OCI-LY1 (cell line): ENCODE data around the gene DCAF4.
A peak's percentile ranks its signal among the peaks of the same experiment; 100 is the strongest.

Experiments used
- H2AFZ ChIP-seq: fragments of 200-600 bp; sonication (generic), shearing (Covaris generic); 2 replicates; pipeline ENCODE4 v1.6.0; 2014; ENCODE audit warnings: antibody characterized with exemption, mild to moderate bottlenecking, low read length
- H3F3A ChIP-seq: fragments of 200-600 bp; sonication (generic), shearing (Covaris generic); 2 replicates; pipeline ENCODE4 v1.6.0; 2014; ENCODE audit warnings: mild to moderate bottlenecking, antibody characterized with exemption, low read length, moderate library complexity; ENCODE audit not compliant: insufficient read depth
- H3K27ac ChIP-seq: fragments of 200-600 bp; sonication (generic); 2 replicates; pipeline ENCODE4 v1.5.1; 2014; ENCODE audit warnings: low read length, mixed run types, mild to moderate bottlenecking, low read depth; ENCODE audit not compliant: poor library complexity, severe bottlenecking
- H3K27me3 ChIP-seq: fragments of 200-600 bp; sonication (generic); 2 replicates; pipeline ENCODE4 v1.6.0; 2014; ENCODE audit warnings: antibody characterized with exemption, mild to moderate bottlenecking, low read length, moderate library complexity; ENCODE audit not compliant: insufficient read depth
- H3K36me3 ChIP-seq: fragments of 200-600 bp; sonication (generic); 2 replicates; pipeline ENCODE4 v1.6.1; 2014; ENCODE audit warnings: mild to moderate bottlenecking, antibody characterized with exemption, low read length, moderate library complexity, mixed read lengths; ENCODE audit not compliant: insufficient read depth
- H3K4me1 ChIP-seq: fragments of 200-600 bp; sonication (generic); 2 replicates; pipeline ENCODE4 v1.5.1; 2014; ENCODE audit warnings: mild to moderate bottlenecking, low read length, moderate library complexity; ENCODE audit not compliant: insufficient read depth, severe bottlenecking
- H3K4me2 ChIP-seq: fragments of 200-600 bp; sonication (generic), shearing (Covaris generic); 2 replicates; pipeline ENCODE4 v1.6.1; 2014; ENCODE audit warnings: low read length
- H3K4me3 ChIP-seq: fragments of 200-600 bp; sonication (generic); 2 replicates; pipeline ENCODE4 v1.5.1; 2014; ENCODE audit warnings: low read length, low read depth, mild to moderate bottlenecking, mixed read lengths; ENCODE audit not compliant: poor library complexity, severe bottlenecking
- H3K79me2 ChIP-seq: fragments of 200-600 bp; shearing (Covaris generic); 2 replicates; pipeline ENCODE4 v1.6.1; 2016; ENCODE audit warnings: mixed run types, low read length, mixed read lengths; ENCODE audit not compliant: insufficient read depth
- H3K9ac ChIP-seq: fragments of 200-600 bp; sonication (generic), shearing (Covaris generic); 2 replicates; pipeline ENCODE4 v1.6.1; 2014; ENCODE audit warnings: mild to moderate bottlenecking, low read length, mixed read lengths
- H3K9me2 ChIP-seq: fragments of 200-600 bp; sonication (generic), shearing (Covaris generic); 2 replicates; pipeline ENCODE4 v1.6.1; 2014; ENCODE audit warnings: low read depth, mild to moderate bottlenecking, low read length, mixed read lengths
- H3K9me3 ChIP-seq: fragments of 200-600 bp; shearing (Covaris generic); 2 replicates; pipeline ENCODE4 v1.6.1; 2014; ENCODE audit warnings: low read length, mixed read lengths
- H4K20me1 ChIP-seq: fragments of 200-600 bp; sonication (generic), shearing (Covaris generic); 2 replicates; pipeline ENCODE4 v1.6.0; 2016; ENCODE audit warnings: mild to moderate bottlenecking, low read length; ENCODE audit not compliant: insufficient read depth
- CTCF ChIP-seq: fragments of 200-600 bp; sonication (generic), shearing (Covaris generic); IDR thresholded peaks from 2 replicates; pipeline ENCODE4 v1.5.1; 2017; ENCODE audit warnings: mild to moderate bottlenecking, antibody characterized with exemption, low read length, moderate library complexity, mixed read lengths
- EZH2 ChIP-seq: fragments of 200-600 bp; sonication (generic), shearing (Covaris generic); IDR thresholded peaks from 2 replicates; pipeline ENCODE4 v1.8.0; 2017; ENCODE audit warnings: borderline replicate concordance, mixed run types, mild to moderate bottlenecking, antibody characterized with exemption, low read length, moderate library complexity, mixed read lengths

Gene DCAF4

GRCh38 chr14:72889366-72889765, 36.9 kb upstream of the DCAF4 start:
- H2AFZ ChIP-seq, result no peak overlapping the region
- H3K9me3 ChIP-seq, result no peaks in the 10 kb centered on the region; the same call in 1 of the 2 replicates
- TF ChIP-seq CTCF, result no peak
- TF ChIP-seq EZH2, result no peak
- no peaks in the 10 kb centered on the region for H3K9me2 ChIP-seq
- no peak overlapping the region for H3K27ac ChIP-seq
- no peaks in the 10 kb centered on the region for H3F3A ChIP-seq
- H4K20me1 ChIP-seq, result no peaks in the 10 kb centered on the region
- H3K9ac ChIP-seq, result no peak overlapping the region
- no peaks in the 10 kb centered on the region for H3K79me2 ChIP-seq
- peaks cover 18% of the 10 kb centered on the region for H3K4me1 ChIP-seq
- H3K4me3 ChIP-seq, result no peak overlapping the region
- peaks cover 9% of the 10 kb centered on the region; the same call in 1 of the 2 replicates for H3K27me3 ChIP-seq
- no peaks in the 10 kb centered on the region for H3K36me3 ChIP-seq
- H3K4me2 ChIP-seq, result no peak overlapping the region

DNA sequence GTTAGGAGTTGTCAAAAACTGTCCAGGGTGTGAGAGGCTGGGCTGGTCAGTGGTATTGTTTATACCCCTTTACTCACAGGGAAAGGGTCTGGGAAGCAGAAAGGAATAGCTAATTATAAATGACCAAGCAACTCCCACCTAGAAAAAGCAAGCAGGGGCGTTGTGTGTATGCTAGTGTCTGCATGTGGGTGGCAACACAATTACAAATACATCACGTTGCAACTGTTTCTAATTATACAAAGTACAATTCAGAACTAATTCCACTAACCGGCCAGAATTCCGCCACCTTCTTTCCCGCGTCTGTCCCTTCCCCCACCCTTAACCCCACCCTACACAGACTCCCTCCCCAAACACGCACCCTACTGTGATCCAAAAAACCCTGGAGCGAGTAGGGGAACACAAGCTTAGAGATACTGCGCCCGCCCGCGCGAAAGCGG, 34.6 kb upstream of the DCAF4 start:
- Histone ChIP-seq H3K4me2 (peak overlapping the region; percentile 84; the same call in 1 of the 2 replicates), H3K4me1 (peaks cover 26% of the 10 kb centered on the region), H3K4me3 (no peak overlapping the region), H3F3A (no peaks in the 10 kb centered on the region), H3K27ac (no peak overlapping the region), H4K20me1 (no peaks in the 10 kb centered on the region), H3K9me3 (no peaks in the 10 kb centered on the region), H3K79me2 (no peaks in the 10 kb centered on the region), H3K27me3 (peaks cover 17% of the 10 kb centered on the region), H3K9me2 (no peaks in the 10 kb centered on the region), H2AFZ (no peak overlapping the region), H3K36me3 (no peaks in the 10 kb centered on the region), H3K9ac (no peak overlapping the region)
- TF ChIP-seq CTCF (no peak), EZH2 (no peak)

GRCh38 chr14:72892103-72892878, 34.0 kb upstream of the DCAF4 start:
- H3F3A ChIP-seq, result no peaks in the 10 kb centered on the region
- H3K27ac ChIP-seq, result no peak overlapping the region
- no peak overlapping the region for H3K9ac ChIP-seq
- H3K4me2 ChIP-seq, result peak overlapping the region; percentile 84
- no peak overlapping the region for H2AFZ ChIP-seq
- H4K20me1 ChIP-seq, result no peaks in the 10 kb centered on the region
- peak overlapping the region; percentile 82 for H3K4me3 ChIP-seq
- peaks cover 26% of the 10 kb centered on the region for H3K4me1 ChIP-seq
- H3K9me2 ChIP-seq, result no peaks in the 10 kb centered on the region
- H3K27me3 ChIP-seq, result peaks cover 17% of the 10 kb centered on the region; the same call in 1 of the 2 replicates
- no peak for TF ChIP-seq EZH2
- TF ChIP-seq CTCF, result no peak
- H3K9me3 ChIP-seq, result no peaks in the 10 kb centered on the region
- H3K79me2 ChIP-seq, result no peaks in the 10 kb centered on the region
- H3K36me3 ChIP-seq, result no peaks in the 10 kb centered on the region
